CD4-positive, alpha-beta T cell treated with Interleukin-12 subunit alpha and Interleukin-12 subunit beta, for 1 hour (primary cell): ENCODE measurements around the gene MAN1A2.
"Not testable (repeated sequence)": the region's sequence is repeated elsewhere in the genome, so short reads cannot be mapped to it uniquely, and the experiment has no call there.

Experiments
- DNase-seq: peaks from one replicate; pipeline ENCODE4 v3.0.0-alpha.2; 2020

Gene MAN1A2

GRCh38 chr1:117367046-117368025, at the start of gene MAN1A2:
Gene MAN1A2 (plus strand): TSS chr1:117367449. CDS start chr1:117368184, 735 bp downstream.
- DNase-seq: peak; percentile 83

- no peak for DNase-seq
Observed at GRCh38 chr1:117318011-117318410, 49.2 kb upstream of the MAN1A2 start.

GRCh38 chr1:117318426-117318825, 48.8 kb upstream of the MAN1A2 start:
- no peak for DNase-seq

GRCh38 chr1:117320515-117320914, 46.7 kb upstream of the MAN1A2 start:
- no peak for DNase-seq

GRCh38 chr1:117321680-117322609, 45.3 kb upstream of the MAN1A2 start:
- DNase-seq: no peak

DNA sequence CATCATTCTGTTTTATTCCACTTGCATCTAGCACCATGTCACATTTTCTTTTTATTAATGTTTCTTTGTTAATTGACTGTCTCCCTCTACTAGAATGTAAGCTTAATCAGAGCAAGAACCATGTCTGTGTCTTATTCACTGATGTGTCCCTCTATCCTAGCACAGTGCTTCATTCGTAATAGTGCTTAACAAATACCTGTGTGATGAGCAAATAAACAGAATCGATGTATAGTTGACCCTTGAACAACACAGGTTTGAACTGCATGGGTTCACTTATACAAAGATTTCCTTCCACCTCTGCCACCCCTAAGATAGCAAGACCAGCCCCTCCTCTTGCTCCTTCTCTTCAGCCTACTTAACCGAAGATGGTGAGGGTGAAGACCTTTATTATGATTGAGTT, 42.9 kb upstream of the MAN1A2 start:
- no peak for DNase-seq

DNA sequence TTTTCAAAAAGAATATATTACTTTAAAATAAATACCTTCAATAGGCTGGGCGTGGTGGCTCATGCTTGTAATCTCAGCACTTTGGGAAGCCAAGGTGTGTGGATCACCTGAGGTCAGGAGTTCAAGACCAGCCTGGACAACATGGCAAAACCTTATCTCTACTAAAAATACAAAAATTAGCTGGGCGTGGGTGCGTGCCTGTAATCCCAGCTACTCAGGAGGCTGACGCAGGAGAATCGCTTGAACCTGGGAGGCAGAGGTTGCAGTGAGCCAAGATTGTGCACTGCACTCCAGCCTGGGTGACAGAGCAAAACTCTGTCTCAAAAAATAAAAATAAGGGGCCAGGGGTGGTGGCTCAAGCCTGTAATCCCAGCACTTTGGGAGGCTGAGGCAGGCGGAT, 41.2 kb upstream of the MAN1A2 start:
- DNase-seq: not testable (repeated sequence)

- DNase-seq: no peak
Observed at GRCh38 chr1:117327011-117327410, 40.2 kb upstream of the MAN1A2 start.

GRCh38 chr1:117335376-117336086, 31.7 kb upstream of the MAN1A2 start:
- DNase-seq: no peak

GRCh38 chr1:117336088-117336817, 31.0 kb upstream of the MAN1A2 start:
- no peak for DNase-seq

DNA sequence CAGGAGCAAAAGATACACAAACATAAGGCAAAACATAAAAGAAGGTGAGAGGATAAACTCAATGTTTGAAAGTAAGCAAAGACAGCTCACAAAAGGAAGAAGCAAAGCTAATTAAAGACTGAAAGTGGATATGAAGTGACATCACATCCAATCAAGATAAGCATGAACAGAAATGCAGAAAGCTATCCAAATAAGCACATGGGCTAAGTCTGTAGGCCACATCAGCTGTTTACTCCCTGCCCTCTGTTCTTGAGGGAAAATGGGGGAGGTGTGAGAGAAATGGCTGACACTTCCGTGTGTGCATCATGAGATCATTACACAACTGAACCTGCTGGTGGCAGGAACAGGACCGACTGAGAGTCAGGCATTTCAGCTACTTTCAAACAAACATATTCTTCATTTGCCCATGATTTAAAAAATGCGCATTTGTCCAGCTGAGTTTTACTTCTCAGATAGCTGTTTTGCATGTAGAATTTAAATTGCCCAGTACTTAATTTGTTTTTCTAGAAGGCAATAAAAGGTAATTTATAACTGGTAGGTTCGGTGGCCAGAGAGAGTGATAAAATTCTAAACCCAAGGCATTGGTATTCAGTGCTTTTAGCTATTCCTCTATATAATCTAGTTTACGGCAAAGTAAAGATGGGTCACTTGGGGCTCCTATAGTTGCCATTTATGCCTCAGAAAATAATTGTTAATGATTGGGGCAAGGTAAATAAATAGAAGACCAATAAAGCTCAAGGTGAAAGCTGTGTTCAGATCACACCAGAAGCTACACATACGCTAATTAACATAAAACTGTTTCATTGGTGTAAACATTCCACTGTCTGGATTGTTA, 27.2 kb upstream of the MAN1A2 start:
- DNase-seq: peak; percentile 46

GRCh38 chr1:117341123-117341522, 26.1 kb upstream of the MAN1A2 start:
- DNase-seq: no peak

DNA sequence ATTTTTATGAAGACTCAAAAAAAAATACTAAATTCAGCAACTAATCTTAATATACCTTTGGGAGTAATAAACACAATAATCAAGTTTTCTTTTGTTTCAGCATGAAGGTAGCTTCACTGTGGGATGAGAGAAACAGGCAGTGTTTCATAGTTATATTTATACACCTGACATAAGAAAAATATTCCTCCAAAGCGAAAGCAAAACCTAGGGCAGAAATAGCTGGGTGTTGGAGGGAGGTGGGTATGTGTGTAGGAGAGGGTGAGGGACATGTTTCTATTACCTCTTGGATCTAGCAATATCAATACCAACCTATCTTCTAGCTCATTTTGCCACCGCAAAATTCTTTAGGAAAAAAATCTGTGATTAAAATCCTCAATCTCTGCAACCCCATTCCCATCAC, 24.9 kb upstream of the MAN1A2 start:
- no peak for DNase-seq

GRCh38 chr1:117346206-117346928, 20.9 kb upstream of the MAN1A2 start:
- DNase-seq: peak; percentile 26

GRCh38 chr1:117347907-117348306, 19.3 kb upstream of the MAN1A2 start:
- no peak for DNase-seq

DNA sequence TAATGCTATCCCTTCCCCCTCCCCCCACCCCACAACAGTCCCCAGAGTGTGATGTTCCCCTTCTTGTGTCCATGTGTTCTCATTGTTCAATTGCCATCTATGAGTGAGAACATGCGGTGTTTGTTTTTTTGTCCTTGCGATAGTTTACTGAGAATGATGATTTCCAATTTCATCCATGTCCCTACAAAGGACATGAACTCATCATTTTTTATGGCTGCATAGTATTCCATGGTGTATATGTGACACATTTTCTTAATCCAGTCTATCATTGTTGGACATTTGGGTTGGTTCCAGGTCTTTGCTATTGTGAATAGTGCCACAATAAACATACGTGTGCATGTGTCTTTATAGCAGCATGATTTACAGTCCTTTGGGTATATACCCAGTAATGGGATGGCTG, 14.6 kb upstream of the MAN1A2 start:
- DNase-seq: not testable (repeated sequence)

GRCh38 chr1:117357833-117358603, 9.2 kb upstream of the MAN1A2 start:
- peak; percentile 52 for DNase-seq

GRCh38 chr1:117358604-117358887, 8.7 kb upstream of the MAN1A2 start:
- DNase-seq: not testable (repeated sequence)

DNA sequence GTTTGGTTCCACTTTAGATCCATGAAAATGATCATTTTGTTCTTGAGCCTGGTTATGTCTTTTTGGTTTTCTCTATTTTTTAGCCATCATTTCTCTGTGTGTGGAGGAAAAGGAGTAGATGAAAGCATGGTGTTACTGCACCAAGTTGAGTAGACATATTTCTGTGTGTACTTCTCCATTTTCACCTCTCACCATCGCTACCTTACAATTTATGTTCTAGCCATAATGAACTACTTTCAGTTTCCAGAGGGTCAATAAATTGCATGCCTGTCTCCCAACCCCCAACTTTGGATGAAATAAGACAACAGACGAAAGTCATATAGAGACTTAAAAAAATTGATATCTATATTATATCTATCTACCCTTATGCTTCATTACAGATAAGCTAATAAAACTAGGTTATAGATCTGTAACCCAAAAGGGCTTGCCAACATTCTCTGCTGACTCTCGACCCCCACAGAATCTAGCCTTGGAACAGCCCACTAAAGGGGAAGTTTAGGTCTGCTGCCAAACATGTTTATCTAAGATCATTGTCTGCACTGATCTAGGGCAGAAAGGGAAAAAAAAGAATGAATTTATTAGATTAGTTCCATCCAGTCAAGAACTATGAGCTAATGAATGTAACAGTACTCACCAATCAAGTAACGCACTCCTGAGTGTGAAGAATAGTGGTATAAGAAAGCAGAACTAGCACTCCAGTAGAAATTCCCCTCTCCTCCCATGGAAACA, 7.5 kb upstream of the MAN1A2 start:
- DNase-seq: no peak
